WTC11 (cell line): ENCODE results near the gene RIOK1.
"Not testable (repeated sequence)": the region's sequence is repeated elsewhere in the genome, so short reads cannot be mapped to it uniquely, and the experiment has no call there.

ENCODE experiments used
- ZNF121 ChIP-seq: sonication (generic); formaldehyde crosslinking; IDR thresholded peaks from 2 replicates; pipeline ENCODE4 v1.8.0; 2023; ENCODE audit warnings: missing genetic modification reagents
- TF ChIP-seq, protein P1 (sequence below): fragments of 250-450 bp; sonication (Bioruptor Pico); IDR thresholded peaks from 2 replicates; pipeline ENCODE4 v1.9.0; 2021; ENCODE audit warnings: mild to moderate bottlenecking
- TF ChIP-seq, protein P2 (sequence below): fragments of 200-600 bp; IDR thresholded peaks from 2 replicates; pipeline ENCODE4 v1.8.0; 2022; ENCODE audit warnings: antibody characterized with exemption
- TF ChIP-seq, protein P3 (sequence below): sonication (generic); formaldehyde crosslinking; IDR thresholded peaks from 2 replicates; pipeline ENCODE4 v1.8.0; 2023; ENCODE audit warnings: missing genetic modification reagents, mild to moderate bottlenecking, borderline replicate concordance
- TF ChIP-seq, protein P4 (sequence below): sonication (generic); formaldehyde crosslinking; IDR thresholded peaks from 2 replicates; pipeline ENCODE4 v1.8.1; 2023; ENCODE audit warnings: mild to moderate bottlenecking, missing genetic modification reagents, moderate library complexity

DNA sequence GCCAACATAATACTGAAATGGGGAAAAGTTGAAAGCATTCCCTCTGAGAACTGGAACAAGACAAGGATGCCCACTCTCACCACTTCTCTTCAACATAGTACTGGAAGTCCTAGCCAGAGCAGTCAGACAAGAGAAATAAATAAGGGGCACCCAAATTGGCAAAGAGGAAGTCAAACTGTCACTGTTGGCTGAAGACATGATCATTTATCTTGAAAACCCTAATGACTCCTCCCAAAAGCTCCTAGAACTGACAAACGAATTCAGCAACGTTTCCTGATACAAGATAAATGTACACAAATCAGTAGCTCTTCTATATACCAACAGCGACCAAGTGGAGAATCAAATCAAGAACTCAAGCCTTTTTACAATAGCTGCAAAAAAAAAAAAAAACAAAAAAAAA, 37.7 kb upstream of the RIOK1 start:
- TF ChIP-seq, protein P1, sequence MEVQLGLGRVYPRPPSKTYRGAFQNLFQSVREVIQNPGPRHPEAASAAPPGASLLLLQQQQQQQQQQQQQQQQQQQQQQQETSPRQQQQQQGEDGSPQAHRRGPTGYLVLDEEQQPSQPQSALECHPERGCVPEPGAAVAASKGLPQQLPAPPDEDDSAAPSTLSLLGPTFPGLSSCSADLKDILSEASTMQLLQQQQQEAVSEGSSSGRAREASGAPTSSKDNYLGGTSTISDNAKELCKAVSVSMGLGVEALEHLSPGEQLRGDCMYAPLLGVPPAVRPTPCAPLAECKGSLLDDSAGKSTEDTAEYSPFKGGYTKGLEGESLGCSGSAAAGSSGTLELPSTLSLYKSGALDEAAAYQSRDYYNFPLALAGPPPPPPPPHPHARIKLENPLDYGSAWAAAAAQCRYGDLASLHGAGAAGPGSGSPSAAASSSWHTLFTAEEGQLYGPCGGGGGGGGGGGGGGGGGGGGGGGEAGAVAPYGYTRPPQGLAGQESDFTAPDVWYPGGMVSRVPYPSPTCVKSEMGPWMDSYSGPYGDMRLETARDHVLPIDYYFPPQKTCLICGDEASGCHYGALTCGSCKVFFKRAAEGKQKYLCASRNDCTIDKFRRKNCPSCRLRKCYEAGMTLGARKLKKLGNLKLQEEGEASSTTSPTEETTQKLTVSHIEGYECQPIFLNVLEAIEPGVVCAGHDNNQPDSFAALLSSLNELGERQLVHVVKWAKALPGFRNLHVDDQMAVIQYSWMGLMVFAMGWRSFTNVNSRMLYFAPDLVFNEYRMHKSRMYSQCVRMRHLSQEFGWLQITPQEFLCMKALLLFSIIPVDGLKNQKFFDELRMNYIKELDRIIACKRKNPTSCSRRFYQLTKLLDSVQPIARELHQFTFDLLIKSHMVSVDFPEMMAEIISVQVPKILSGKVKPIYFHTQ (CRISPR knock-in tag): not testable (repeated sequence)
- TF ChIP-seq, protein P2, sequence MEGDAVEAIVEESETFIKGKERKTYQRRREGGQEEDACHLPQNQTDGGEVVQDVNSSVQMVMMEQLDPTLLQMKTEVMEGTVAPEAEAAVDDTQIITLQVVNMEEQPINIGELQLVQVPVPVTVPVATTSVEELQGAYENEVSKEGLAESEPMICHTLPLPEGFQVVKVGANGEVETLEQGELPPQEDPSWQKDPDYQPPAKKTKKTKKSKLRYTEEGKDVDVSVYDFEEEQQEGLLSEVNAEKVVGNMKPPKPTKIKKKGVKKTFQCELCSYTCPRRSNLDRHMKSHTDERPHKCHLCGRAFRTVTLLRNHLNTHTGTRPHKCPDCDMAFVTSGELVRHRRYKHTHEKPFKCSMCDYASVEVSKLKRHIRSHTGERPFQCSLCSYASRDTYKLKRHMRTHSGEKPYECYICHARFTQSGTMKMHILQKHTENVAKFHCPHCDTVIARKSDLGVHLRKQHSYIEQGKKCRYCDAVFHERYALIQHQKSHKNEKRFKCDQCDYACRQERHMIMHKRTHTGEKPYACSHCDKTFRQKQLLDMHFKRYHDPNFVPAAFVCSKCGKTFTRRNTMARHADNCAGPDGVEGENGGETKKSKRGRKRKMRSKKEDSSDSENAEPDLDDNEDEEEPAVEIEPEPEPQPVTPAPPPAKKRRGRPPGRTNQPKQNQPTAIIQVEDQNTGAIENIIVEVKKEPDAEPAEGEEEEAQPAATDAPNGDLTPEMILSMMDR: not testable (repeated sequence)
- not testable (repeated sequence) for TF ChIP-seq ZNF121 (CRISPR knock-in tag)
- TF ChIP-seq, protein P3, sequence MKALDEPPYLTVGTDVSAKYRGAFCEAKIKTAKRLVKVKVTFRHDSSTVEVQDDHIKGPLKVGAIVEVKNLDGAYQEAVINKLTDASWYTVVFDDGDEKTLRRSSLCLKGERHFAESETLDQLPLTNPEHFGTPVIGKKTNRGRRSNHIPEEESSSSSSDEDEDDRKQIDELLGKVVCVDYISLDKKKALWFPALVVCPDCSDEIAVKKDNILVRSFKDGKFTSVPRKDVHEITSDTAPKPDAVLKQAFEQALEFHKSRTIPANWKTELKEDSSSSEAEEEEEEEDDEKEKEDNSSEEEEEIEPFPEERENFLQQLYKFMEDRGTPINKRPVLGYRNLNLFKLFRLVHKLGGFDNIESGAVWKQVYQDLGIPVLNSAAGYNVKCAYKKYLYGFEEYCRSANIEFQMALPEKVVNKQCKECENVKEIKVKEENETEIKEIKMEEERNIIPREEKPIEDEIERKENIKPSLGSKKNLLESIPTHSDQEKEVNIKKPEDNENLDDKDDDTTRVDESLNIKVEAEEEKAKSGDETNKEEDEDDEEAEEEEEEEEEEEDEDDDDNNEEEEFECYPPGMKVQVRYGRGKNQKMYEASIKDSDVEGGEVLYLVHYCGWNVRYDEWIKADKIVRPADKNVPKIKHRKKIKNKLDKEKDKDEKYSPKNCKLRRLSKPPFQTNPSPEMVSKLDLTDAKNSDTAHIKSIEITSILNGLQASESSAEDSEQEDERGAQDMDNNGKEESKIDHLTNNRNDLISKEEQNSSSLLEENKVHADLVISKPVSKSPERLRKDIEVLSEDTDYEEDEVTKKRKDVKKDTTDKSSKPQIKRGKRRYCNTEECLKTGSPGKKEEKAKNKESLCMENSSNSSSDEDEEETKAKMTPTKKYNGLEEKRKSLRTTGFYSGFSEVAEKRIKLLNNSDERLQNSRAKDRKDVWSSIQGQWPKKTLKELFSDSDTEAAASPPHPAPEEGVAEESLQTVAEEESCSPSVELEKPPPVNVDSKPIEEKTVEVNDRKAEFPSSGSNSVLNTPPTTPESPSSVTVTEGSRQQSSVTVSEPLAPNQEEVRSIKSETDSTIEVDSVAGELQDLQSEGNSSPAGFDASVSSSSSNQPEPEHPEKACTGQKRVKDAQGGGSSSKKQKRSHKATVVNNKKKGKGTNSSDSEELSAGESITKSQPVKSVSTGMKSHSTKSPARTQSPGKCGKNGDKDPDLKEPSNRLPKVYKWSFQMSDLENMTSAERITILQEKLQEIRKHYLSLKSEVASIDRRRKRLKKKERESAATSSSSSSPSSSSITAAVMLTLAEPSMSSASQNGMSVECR (CRISPR knock-in tag): not testable (repeated sequence)
- TF ChIP-seq, protein P4, sequence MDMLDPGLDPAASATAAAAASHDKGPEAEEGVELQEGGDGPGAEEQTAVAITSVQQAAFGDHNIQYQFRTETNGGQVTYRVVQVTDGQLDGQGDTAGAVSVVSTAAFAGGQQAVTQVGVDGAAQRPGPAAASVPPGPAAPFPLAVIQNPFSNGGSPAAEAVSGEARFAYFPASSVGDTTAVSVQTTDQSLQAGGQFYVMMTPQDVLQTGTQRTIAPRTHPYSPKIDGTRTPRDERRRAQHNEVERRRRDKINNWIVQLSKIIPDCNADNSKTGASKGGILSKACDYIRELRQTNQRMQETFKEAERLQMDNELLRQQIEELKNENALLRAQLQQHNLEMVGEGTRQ (CRISPR knock-in tag): not testable (repeated sequence)
